DMS 273 treated with DMSO at 0.1 percent for 48 hours (cell line): Measurements from ENCODE around the gene TRA2B.

Experiments used
- DNase-seq: peaks from one replicate; lab custom pipeline; 2025; lab: John Stamatoyannopoulos, UW

TRA2B gene

DNA sequence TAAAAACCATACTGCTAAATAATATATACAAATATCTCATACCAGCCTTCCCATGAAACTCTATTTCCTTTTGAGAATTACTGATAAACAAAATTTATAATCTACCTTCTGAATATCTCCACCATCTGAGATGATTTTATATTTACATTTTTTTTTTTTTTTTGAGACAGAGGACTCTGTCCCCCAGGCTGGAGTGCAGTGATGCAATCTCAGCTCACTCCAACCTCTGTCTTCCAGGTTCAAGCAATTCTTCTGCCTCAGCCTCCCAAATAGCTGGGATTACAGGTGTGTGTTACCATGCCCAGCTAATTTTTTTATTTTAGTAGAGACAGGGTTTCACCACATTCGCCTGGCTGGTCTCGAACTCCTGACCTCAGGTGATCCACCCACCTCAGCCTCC is 70.2 kb downstream of the TRA2B start:
- DNase-seq = no peak

DNA sequence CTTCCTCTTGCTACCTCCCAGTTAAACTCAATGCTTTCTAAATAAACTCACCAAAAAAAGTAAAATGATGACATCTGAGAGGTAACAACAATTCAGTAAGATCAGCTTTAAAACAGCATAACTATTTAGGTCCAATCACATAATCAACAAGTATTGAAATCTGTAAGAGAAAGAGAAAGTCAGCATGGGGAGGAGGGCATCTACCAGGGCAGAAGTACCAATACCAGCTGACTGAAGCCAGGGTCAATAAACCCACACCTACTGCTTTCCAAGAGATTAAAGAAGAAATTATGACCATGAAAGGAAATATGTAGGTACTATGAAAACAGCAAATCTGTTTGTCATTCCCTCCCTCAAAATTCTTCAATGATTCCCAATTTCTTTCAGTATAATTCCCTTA is 70.8 kb downstream of the TRA2B start:
- DNase-seq = no peak

DNA sequence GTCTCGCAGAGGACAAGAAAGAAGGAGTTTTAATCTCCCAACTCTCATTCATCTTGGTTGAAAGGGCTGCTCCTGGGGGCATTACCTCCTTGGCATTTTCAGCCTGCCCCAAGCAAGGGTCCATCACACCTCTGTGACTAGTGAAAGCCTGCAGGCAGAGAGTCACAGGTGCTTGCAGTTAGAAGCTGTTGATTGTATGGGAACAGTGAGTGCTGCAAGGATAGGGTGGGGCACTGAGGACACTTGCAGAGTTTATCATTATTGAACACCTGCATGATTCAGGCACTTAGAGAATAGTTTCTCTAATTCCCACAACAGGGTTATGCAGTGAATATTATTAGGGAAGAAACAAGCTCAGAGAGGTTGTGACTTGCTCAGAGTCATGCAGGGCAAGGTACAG is 71.3 kb downstream of the TRA2B start:
- no peak for DNase-seq
